Esophagus squamous epithelium (tissue), 4 donors: Measurements from ENCODE around the gene HDAC8.

Source experiments
- CTCF ChIP-seq, 6 experiments: fragments of 450-650 bp in 4 of 6; fragments of 200-600 bp in 2 of 6; sonication (generic) in 2 of 6; IDR thresholded peaks; one replicate each; pipeline ENCODE4 v1.5.1; 2016 to 2019; ENCODE audit warnings: antibody characterized with exemption in 6 of 6, mild to moderate bottlenecking in 4 of 6, moderate library complexity in 4 of 6
- POLR2A ChIP-seq, 4 donors: fragments of 450-650 bp; IDR thresholded peaks; one replicate each; pipeline ENCODE4 v1.6.1; 2017; ENCODE audit warnings: antibody characterized with exemption in 4 of 4, mild to moderate bottlenecking in 4 of 4, moderate library complexity in 3 of 4

GRCh38 chrX:72576141-72576894 lies 3.7 kb upstream of the HDAC8 start:
- no peak for TF ChIP-seq CTCF (IDR thresholded peaks at IDR 0.05)
- TF ChIP-seq POLR2A (IDR thresholded peaks at IDR 0.05), result no peak
